HG03159 (cell line): Measurements from ENCODE around the gene EXTL1.

Experiments used
- ATAC-seq: cut with Tn5 transposase; IDR thresholded peaks from one replicate; pipeline ENCODE4 v1.9.1; 2021; ENCODE audit warnings: mild to moderate bottlenecking, moderate library complexity; ENCODE audit not compliant: unreplicated experiment

EXTL1 gene

GRCh38 chr1:26069941-26070295 is 48.3 kb downstream of the EXTL1 start:
- no peak for ATAC-seq

- ATAC-seq = no peak
Measured at GRCh38 chr1:26070296-26070962, 48.9 kb downstream of the EXTL1 start.

GRCh38 chr1:26070963-26071342 is 49.4 kb downstream of the EXTL1 start:
- no peak for ATAC-seq

- no peak for ATAC-seq
Measured at GRCh38 chr1:26072305-26072704, 50.7 kb downstream of the EXTL1 start.

- no peak for ATAC-seq
Measured at GRCh38 chr1:26075421-26076144, 54.0 kb downstream of the EXTL1 start.

- no peak for ATAC-seq
Measured at GRCh38 chr1:26077524-26077923, 55.9 kb downstream of the EXTL1 start.

- ATAC-seq = no peak
Measured at GRCh38 chr1:26078286-26079177, 57.0 kb downstream of the EXTL1 start.

- no peak for ATAC-seq
Measured at GRCh38 chr1:26079178-26079563, 57.6 kb downstream of the EXTL1 start.

- no peak for ATAC-seq
Measured at GRCh38 chr1:26079960-26080814, 58.6 kb downstream of the EXTL1 start.

- no peak for ATAC-seq
Measured at GRCh38 chr1:26081267-26082019, 59.9 kb downstream of the EXTL1 start.

GRCh38 chr1:26082020-26082350 is 60.4 kb downstream of the EXTL1 start:
- ATAC-seq = no peak

- no peak for ATAC-seq
Measured at GRCh38 chr1:26083208-26083607, 61.6 kb downstream of the EXTL1 start.

- no peak for ATAC-seq
Measured at GRCh38 chr1:26084091-26084561, 62.6 kb downstream of the EXTL1 start.

- no peak for ATAC-seq
Measured at GRCh38 chr1:26084844-26085243, 63.3 kb downstream of the EXTL1 start.
